A673 (cell line): ENCODE measurements around the gene SDHA. TPM values are rescaled to one million over a fixed set of nuclear protein-coding genes. Genes with fewer than 3 reads are reported as not detected.
A peak's percentile ranks its signal among the peaks of the same experiment; 100 is the strongest.
"Not testable (repeated sequence)": the region's sequence is repeated elsewhere in the genome, so short reads cannot be mapped to it uniquely, and the experiment has no call there.

Source experiments
- Bru-seq: library from RNA; stranded (reverse); fragments of 400-500 nt; gene quantifications from one replicate; lab custom pipeline; 2021; lab: Mats Ljungman, UMichigan
- BruChase-seq, 2 experiments: library from RNA; stranded (reverse); fragments of 400-500 nt; gene quantifications; one replicate each; lab custom pipeline; 2021; lab: Mats Ljungman, UMichigan
- BruUV-seq: library from RNA; stranded (reverse); fragments of 400-500 nt; replicated peaks from 2 replicates; lab custom pipeline; 2021; lab: Mats Ljungman, UMichigan
- CTCF ChIA-PET: fragments of 300-600 bp; sonication (Branson Sonifier 250); formaldehyde crosslinking; loops from one replicate; lab custom pipeline; 2022; ENCODE audit warnings: antibody characterized with exemption; lab: Charles Lee
- POLR2A ChIA-PET: fragments of 300-600 bp; sonication (Branson Sonifier 250); formaldehyde crosslinking; loops from one replicate; lab custom pipeline; 2022; ENCODE audit warnings: antibody characterized with exemption; ENCODE audit not compliant: low non-redundant PET; lab: Charles Lee
- DNase-seq: peaks from one replicate; pipeline ENCODE4 v3.0.0-alpha.2; 2015; ENCODE audit warnings: low spot score
- H3K27ac ChIP-seq: fragments of 200-600 bp; sonication (generic); 2 replicates; pipeline ENCODE4 v1.5.1; 2016; ENCODE audit warnings: mixed run types, low read depth, mild to moderate bottlenecking, mixed read lengths, antibody characterized with exemption, low read length; ENCODE audit not compliant: poor library complexity, severe bottlenecking
- H3K27me3 ChIP-seq: fragments of 200-600 bp; sonication (generic); replicated peaks from 2 replicates; pipeline ENCODE4 v1.6.1; 2017; ENCODE audit warnings: mixed run types, low read depth, mild to moderate bottlenecking, mixed read lengths, antibody characterized with exemption, low read length; ENCODE audit not compliant: insufficient read depth, poor library complexity
- H3K36me3 ChIP-seq: fragments of 200-600 bp; sonication (generic); 2 replicates; pipeline ENCODE4 v1.6.1; 2016; ENCODE audit warnings: mixed run types, mild to moderate bottlenecking, mixed read lengths, antibody characterized with exemption, low read length; ENCODE audit not compliant: insufficient read depth, poor library complexity, severe bottlenecking
- H3K4me1 ChIP-seq: fragments of 200-600 bp; sonication (generic); 2 replicates; pipeline ENCODE4 v1.6.1; 2017; ENCODE audit warnings: mixed run types, mild to moderate bottlenecking, mixed read lengths, antibody characterized with exemption, low read length; ENCODE audit not compliant: insufficient read depth, poor library complexity, severe bottlenecking
- H3K4me3 ChIP-seq: fragments of 200-600 bp; sonication (generic); 2 replicates; pipeline ENCODE4 v1.5.1; 2016; ENCODE audit warnings: low read depth, mixed run types, mild to moderate bottlenecking, mixed read lengths, low read length; ENCODE audit not compliant: poor library complexity, severe bottlenecking
- H3K9me3 ChIP-seq: fragments of 200-600 bp; sonication (generic); 2 replicates; pipeline ENCODE4 v1.6.1; 2016; ENCODE audit warnings: mixed run types, low read depth, mild to moderate bottlenecking, mixed read lengths, antibody characterized with exemption, low read length; ENCODE audit not compliant: poor library complexity, severe bottlenecking
- CTCF ChIP-seq: fragments of 300-800, 200-600 bp; sonication (generic); conservative IDR thresholded peaks from 2 replicates; pipeline ENCODE4 v1.5.1; 2017; ENCODE audit warnings: low read depth, mild to moderate bottlenecking, antibody characterized with exemption, low read length, moderate library complexity, mixed read lengths
- EZH2 ChIP-seq: fragments of 200-600 bp; sonication (generic); IDR thresholded peaks from 2 replicates; pipeline ENCODE4 v1.6.1; 2017; ENCODE audit warnings: borderline replicate concordance, low read depth, mild to moderate bottlenecking, mixed read lengths, antibody characterized with exemption, low read length; ENCODE audit not compliant: poor library complexity, severe bottlenecking
- intact Hi-C: fragments of 100-400 bp; cut with micrococcal nuclease; formaldehyde crosslinking; loops from one replicate; pipeline ENCODE4 v1.10.0; 2022; ENCODE audit not compliant: unreplicated experiment
- long read RNA-seq: library from polyadenylated mRNA; stranded (forward); transcript quantifications from one replicate; pipeline ENCODE4 v2.0.0, GENCODE V29; 2022
- total RNA-seq: library from RNA; stranded (reverse); gene quantifications from 2 replicates; pipeline ENCODE4 v1.2.3, GENCODE V29; 2021

The SDHA gene
- 132 and 135 TPM in 2 replicates for total RNA-seq
- Bru-seq, nascent RNA, result percentile 81 among the genes with signal in this experiment
- BruChase-seq, experiment 1, labeled RNA remaining after a 2-hour chase, result percentile 76 among the genes with signal in this experiment
- percentile 75 among the genes with signal in this experiment for BruChase-seq, experiment 2, labeled RNA remaining after a 6-hour chase
- long read RNA-seq, transcript SDHA-204 (13 exons, 2,067 nt), result minor isoform, 24 of 454 reads
- long read RNA-seq, transcript SDHA-201 (15 exons, 2,390 nt), result major isoform, 368 of 454 reads
- long read RNA-seq, partial matches to known transcripts, result 22 of 454 reads
- long read RNA-seq, other reads (novel, unspliced or antisense), result 34 of 454 reads

GRCh38 chr5:217494-218456 lies at the start of gene SDHA, which contains the start of gene CCDC127:
Gene SDHA, plus strand, starts transcription at chr5:218320. Its CDS starts 36 bp downstream, at chr5:218356.
Gene CCDC127, minus strand, starts transcription at chr5:218153. Its CDS starts 1,304 bp downstream, at chr5:216849.
- peak within 1 kb of the TSS; percentile 81 for H3K27ac ChIP-seq
- H3K4me1 ChIP-seq, result peaks cover 12% of the 10 kb centered on the region
- H3K27me3 ChIP-seq, CTCF ChIA-PET, H3K9me3 ChIP-seq, intact Hi-C loops, H3K36me3 ChIP-seq: not testable (repeated sequence)
- H3K4me3 ChIP-seq, result peak within 1 kb of the TSS; percentile 99
- BruUV-seq, result TSS peak; percentile 63
- POLR2A ChIA-PET, result interaction anchor here (0.6 kb wide), 1 partner anchor 24 kb away, joined by 3 read pairs; no protein-coding TSS in a partner anchor
- TF ChIP-seq CTCF, result peak; percentile 53
- DNase-seq, result peak; percentile 96

DNA sequence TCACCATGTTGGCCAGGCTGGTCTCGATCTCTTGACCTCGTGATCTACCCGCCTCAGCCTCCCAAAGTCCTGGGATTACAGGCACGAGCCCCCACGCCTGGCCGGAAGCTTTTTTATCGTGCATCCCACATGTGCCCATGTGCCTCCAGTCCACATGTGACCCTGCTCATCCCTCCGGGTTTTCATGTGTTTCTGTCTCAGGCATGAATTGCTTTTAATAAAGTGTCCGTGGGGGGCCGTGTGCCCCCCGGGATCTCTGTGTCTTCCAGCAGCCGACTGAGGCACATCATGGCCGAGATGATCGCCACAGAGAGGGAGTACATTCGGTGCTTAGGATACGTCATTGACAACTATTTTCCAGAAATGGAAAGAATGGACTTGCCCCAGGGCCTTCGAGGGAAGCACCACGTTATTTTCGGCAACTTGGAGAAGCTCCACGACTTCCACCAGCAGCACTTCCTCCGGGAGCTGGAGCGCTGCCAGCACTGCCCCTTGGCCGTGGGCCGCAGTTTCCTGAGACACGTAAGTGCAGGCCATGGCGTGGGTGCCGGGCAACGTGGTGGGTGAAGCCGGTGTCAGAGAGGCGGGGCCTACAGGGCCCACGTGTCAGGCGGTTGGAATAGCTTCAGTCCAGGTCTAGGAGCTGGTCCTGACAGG lies 48.9 kb upstream of the SDHA start:
- intact Hi-C loops, result no loop called here
- no peak for TF ChIP-seq EZH2
- no peak for TF ChIP-seq CTCF
- Histone ChIP-seq H3K27me3 (no peaks in the 10 kb centered on the region), H3K4me3 (no peak overlapping the region), H3K36me3 (no peaks in the 10 kb centered on the region), H3K4me1 (no peaks in the 10 kb centered on the region), H3K9me3 (no peaks in the 10 kb centered on the region), H3K27ac (no peak overlapping the region)
- ChIA-PET CTCF (interaction anchor here (0.7 kb wide), 1 partner anchor 920 kb away, joined by 3 read pairs; no protein-coding TSS in a partner anchor), POLR2A (no interaction called here)
- no TSS peak for BruUV-seq
- no peak for DNase-seq

- POLR2A ChIA-PET, result no interaction called here
- TF ChIP-seq CTCF, result no peak
- no peak for TF ChIP-seq EZH2
- H3K27me3 ChIP-seq, result no peaks in the 10 kb centered on the region
- no peaks in the 10 kb centered on the region for H3K36me3 ChIP-seq
- CTCF ChIA-PET, result interaction anchor here (0.7 kb wide), 1 partner anchor 920 kb away, joined by 3 read pairs; no protein-coding TSS in a partner anchor
- no peak overlapping the region for H3K4me3 ChIP-seq
- intact Hi-C loops, result no loop called here
- no peak overlapping the region for H3K27ac ChIP-seq
- H3K9me3 ChIP-seq, result no peaks in the 10 kb centered on the region
- no TSS peak for BruUV-seq
- H3K4me1 ChIP-seq, result no peaks in the 10 kb centered on the region
- no peak for DNase-seq
Observed at GRCh38 chr5:169728-170094, 48.4 kb upstream of the SDHA start.
